ENCODE measurements around the gene FKTN.

The FKTN gene

GRCh38 chr9:105679257-105680022 is 121.5 kb downstream of the FKTN start:
- DNase-seq = no peak

- DNase-seq = no peak
Measured at GRCh38 chr9:105681313-105681712, 123.4 kb downstream of the FKTN start.

DNA sequence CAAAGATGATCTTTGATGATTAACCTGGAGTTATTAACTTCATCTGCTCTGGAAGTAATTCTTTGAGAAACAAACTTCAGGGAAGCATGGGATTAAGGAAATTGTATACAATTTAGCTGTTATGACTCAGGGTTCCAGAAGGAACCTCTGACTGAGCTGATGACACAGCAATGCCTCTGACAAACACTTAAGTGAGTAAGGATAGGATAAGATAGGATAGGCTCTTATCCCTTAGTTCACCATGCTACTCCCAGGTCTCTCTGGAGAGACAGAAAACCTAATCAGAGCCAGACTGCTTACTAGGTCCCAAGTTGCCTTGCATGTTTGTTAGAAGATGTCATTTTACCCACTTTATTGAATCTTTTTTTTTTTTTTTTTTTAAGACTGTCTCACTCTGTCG is 123.8 kb downstream of the FKTN start:
- DNase-seq = no peak

GRCh38 chr9:105683688-105684275 is 125.9 kb downstream of the FKTN start:
- DNase-seq = no peak

DNA sequence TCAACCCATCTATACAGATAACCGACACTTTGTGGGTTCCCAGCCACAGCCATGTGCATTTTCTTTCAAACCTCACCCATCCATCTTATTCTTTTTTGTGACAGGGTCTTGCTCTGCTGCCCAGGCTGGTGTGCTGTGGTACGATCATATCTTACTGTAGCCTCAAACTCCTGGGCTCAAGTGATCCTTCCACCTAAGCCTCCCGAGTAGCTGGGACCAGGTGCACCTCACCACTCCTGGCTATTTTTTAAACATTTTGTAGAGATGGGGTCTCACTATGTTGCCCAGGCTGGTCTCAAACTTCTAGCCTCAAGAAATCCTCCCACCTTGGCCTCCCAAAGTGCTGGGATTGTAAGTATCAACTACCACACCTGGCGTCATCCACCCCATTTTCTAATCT is 129.0 kb downstream of the FKTN start:
- DNase-seq = no peak
